ENCODE data around the gene TNNT1.

DNA sequence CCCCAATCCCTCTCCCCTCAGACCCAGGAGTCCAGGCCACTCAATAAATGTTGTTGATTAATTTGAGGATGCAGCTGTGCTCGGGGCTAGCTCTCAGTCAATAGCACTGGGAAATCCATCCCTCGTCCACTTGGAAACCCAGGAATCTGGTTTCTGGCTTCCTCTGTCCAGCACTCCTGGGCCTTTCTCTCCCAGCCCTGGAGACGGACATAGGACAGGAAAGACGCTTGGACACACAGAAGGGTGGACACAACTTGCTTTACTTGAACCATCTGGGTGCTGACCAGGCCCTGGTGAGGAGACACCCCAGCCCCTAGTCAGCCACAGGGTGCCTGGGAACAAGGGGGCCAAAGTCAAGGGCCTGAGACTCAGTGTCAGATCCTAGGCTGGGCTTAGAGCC is 9.4 kb upstream of the TNNT1 start:
- TF ChIP-seq, protein P1, sequence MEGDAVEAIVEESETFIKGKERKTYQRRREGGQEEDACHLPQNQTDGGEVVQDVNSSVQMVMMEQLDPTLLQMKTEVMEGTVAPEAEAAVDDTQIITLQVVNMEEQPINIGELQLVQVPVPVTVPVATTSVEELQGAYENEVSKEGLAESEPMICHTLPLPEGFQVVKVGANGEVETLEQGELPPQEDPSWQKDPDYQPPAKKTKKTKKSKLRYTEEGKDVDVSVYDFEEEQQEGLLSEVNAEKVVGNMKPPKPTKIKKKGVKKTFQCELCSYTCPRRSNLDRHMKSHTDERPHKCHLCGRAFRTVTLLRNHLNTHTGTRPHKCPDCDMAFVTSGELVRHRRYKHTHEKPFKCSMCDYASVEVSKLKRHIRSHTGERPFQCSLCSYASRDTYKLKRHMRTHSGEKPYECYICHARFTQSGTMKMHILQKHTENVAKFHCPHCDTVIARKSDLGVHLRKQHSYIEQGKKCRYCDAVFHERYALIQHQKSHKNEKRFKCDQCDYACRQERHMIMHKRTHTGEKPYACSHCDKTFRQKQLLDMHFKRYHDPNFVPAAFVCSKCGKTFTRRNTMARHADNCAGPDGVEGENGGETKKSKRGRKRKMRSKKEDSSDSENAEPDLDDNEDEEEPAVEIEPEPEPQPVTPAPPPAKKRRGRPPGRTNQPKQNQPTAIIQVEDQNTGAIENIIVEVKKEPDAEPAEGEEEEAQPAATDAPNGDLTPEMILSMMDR (IDR thresholded peaks at IDR 0.05; ENCODE audit: low read depth, low read length) = no peak
- TF ChIP-seq POLR2A (IDR thresholded peaks at IDR 0.05; ENCODE audit: extremely low read depth, insufficient read length) (no peak), MYC (IDR thresholded peaks at IDR 0.05; ENCODE audit: low read depth, low read length) (no peak)
- TF ChIP-seq, protein P2, sequence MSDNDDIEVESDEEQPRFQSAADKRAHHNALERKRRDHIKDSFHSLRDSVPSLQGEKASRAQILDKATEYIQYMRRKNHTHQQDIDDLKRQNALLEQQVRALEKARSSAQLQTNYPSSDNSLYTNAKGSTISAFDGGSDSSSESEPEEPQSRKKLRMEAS (IDR thresholded peaks at IDR 0.05; ENCODE audit: low read depth, low read length) = no peak

Data from NB4 (cell line).